Activated CD8-positive, alpha-beta T cell treated with anti-CD3 and anti-CD28 coated beads for 36 hours (primary cell): ENCODE data around the gene THUMPD2. TPM values are rescaled to one million over a fixed set of nuclear protein-coding genes. Genes with fewer than 3 reads are reported as not detected.

ENCODE experiments used
- ATAC-seq: fragments of 200-7000 bp; cut with Tn5 transposase; one replicate; pipeline ENCODE4 v1.10.0; 2021; ENCODE audit warnings: mild to moderate bottlenecking, moderate library complexity
- CTCF ChIA-PET: fragments of 350-600 bp; sonication (Branson Sonifier 250); formaldehyde crosslinking; loops from one replicate; lab custom pipeline; 2021; ENCODE audit warnings: antibody characterized with exemption; lab: Charles Lee
- POLR2A ChIA-PET: fragments of 350-600 bp; sonication (Branson Sonifier 250); formaldehyde crosslinking; loops from one replicate; lab custom pipeline; 2021; ENCODE audit warnings: antibody characterized with exemption; lab: Charles Lee
- DNase-seq: peaks from one replicate; pipeline ENCODE4 v3.0.0-alpha.2; 2020
- H3K27ac Mint-ChIP-seq: one replicate; pipeline ENCODE4 v1.8.0; 2021; ENCODE audit warnings: mild to moderate bottlenecking, mixed read lengths
- H3K27me3 Mint-ChIP-seq: one replicate; pipeline ENCODE4 v1.8.0; 2021; ENCODE audit warnings: mixed read lengths
- H3K36me3 Mint-ChIP-seq: one replicate; pipeline ENCODE4 v1.8.0; 2021; ENCODE audit warnings: low read depth, mixed read lengths
- H3K4me1 Mint-ChIP-seq: one replicate; pipeline ENCODE4 v1.8.0; 2021; ENCODE audit warnings: low read depth, mixed read lengths
- H3K4me3 Mint-ChIP-seq: one replicate; pipeline ENCODE4 v1.8.0; 2021; ENCODE audit warnings: mild to moderate bottlenecking, moderate library complexity, mixed read lengths
- H3K9me3 Mint-ChIP-seq: one replicate; pipeline ENCODE4 v1.8.0; 2021; ENCODE audit warnings: mixed read lengths
- CTCF ChIP-seq: fragments of 200-600 bp; IDR thresholded peaks from one replicate; pipeline ENCODE4 v1.8.0; 2022; ENCODE audit warnings: antibody characterized with exemption, mild to moderate bottlenecking
- intact Hi-C: fragments of 100-400 bp; cut with micrococcal nuclease; formaldehyde crosslinking; loops from one replicate; pipeline ENCODE4 v1.10.0; 2022
- total RNA-seq, 2 experiments: library from RNA; stranded (reverse); gene quantifications; one replicate each; pipeline ENCODE4 v1.2.3, GENCODE V29; 2021

Gene THUMPD2
- total RNA-seq, 2 experiments from 2014 or later: 16.9 to 18.1 TPM

- CTCF ChIA-PET: interaction anchor here (1.8 kb wide), 1 partner anchor 42 kb away, joined by 4 read pairs; no protein-coding TSS in a partner anchor
- no peak overlapping the region for H3K27ac Mint-ChIP-seq
- TF ChIP-seq CTCF: no peak
- no peak overlapping the region for H3K4me3 Mint-ChIP-seq
- no peak for ATAC-seq
- intact Hi-C loops: no loop called here
- DNase-seq: no peak
- peaks cover 7% of the 10 kb centered on the region for H3K4me1 Mint-ChIP-seq
- peaks cover 9% of the 10 kb centered on the region for H3K9me3 Mint-ChIP-seq
- POLR2A ChIA-PET: no interaction called here
- H3K36me3 Mint-ChIP-seq: no peaks in the 10 kb centered on the region
- H3K27me3 Mint-ChIP-seq: peaks cover 2% of the 10 kb centered on the region
These were observed 7.9 kb upstream of the THUMPD2 start for GRCh38 chr2:39786761-39787522.

GRCh38 chr2:39782591-39782990 lies 3.5 kb upstream of the THUMPD2 start:
- no peak overlapping the region for H3K4me3 Mint-ChIP-seq
- no peak for TF ChIP-seq CTCF
- H3K27me3 Mint-ChIP-seq: no peaks in the 10 kb centered on the region
- POLR2A ChIA-PET: no interaction called here
- intact Hi-C loops: no loop called here
- no peak for ATAC-seq
- DNase-seq: no peak
- H3K4me1 Mint-ChIP-seq: peaks cover 32% of the 10 kb centered on the region
- CTCF ChIA-PET: no interaction called here
- no peak overlapping the region for H3K27ac Mint-ChIP-seq
- H3K9me3 Mint-ChIP-seq: no peaks in the 10 kb centered on the region
- H3K36me3 Mint-ChIP-seq: peaks cover 12% of the 10 kb centered on the region

GRCh38 chr2:39781697-39782096 lies 2.6 kb upstream of the THUMPD2 start:
- ATAC-seq (no peak), DNase-seq (no peak)
- H3K36me3 Mint-ChIP-seq: peaks cover 19% of the 10 kb centered on the region
- no peaks in the 10 kb centered on the region for H3K9me3 Mint-ChIP-seq
- peaks cover 40% of the 10 kb centered on the region for H3K4me1 Mint-ChIP-seq
- no peak overlapping the region for H3K4me3 Mint-ChIP-seq
- no peaks in the 10 kb centered on the region for H3K27me3 Mint-ChIP-seq
- ChIA-PET POLR2A (interaction anchor here (0.6 kb wide), 1 partner anchor 36 kb away, joined by 3 read pairs; no protein-coding TSS in a partner anchor), CTCF (no interaction called here)
- intact Hi-C loops: no loop called here
- no peak for TF ChIP-seq CTCF
- H3K27ac Mint-ChIP-seq: no peak overlapping the region

- CTCF ChIA-PET: no interaction called here
- intact Hi-C loops: no loop called here
- Mint-ChIP-seq H3K27me3 (no peaks in the 10 kb centered on the region), H3K27ac (no peak overlapping the region), H3K36me3 (peaks cover 20% of the 10 kb centered on the region), H3K9me3 (no peaks in the 10 kb centered on the region), H3K4me3 (peak overlapping the region; percentile 30), H3K4me1 (peaks cover 42% of the 10 kb centered on the region)
- no peak for TF ChIP-seq CTCF
- ATAC-seq: peak; percentile 25
- peak; percentile 52 for DNase-seq
- POLR2A ChIA-PET: interaction anchor here (0.6 kb wide), 1 partner anchor 35 kb away, joined by 3 read pairs; no protein-coding TSS in a partner anchor
These were observed 2.0 kb upstream of the THUMPD2 start for GRCh38 chr2:39780825-39781600.

GRCh38 chr2:39779927-39780326 lies 869 bp upstream of the THUMPD2 start:
- CTCF ChIA-PET: no interaction called here
- H3K36me3 Mint-ChIP-seq: peaks cover 26% of the 10 kb centered on the region
- peak overlapping the region; percentile 80 for H3K27ac Mint-ChIP-seq
- no peaks in the 10 kb centered on the region for H3K9me3 Mint-ChIP-seq
- peaks cover 48% of the 10 kb centered on the region for H3K4me1 Mint-ChIP-seq
- intact Hi-C loops: no loop called here
- peak overlapping the region; percentile 96 for H3K4me3 Mint-ChIP-seq
- POLR2A ChIA-PET: no interaction called here
- TF ChIP-seq CTCF: no peak
- DNase-seq (no peak), ATAC-seq (no peak)
- no peaks in the 10 kb centered on the region for H3K27me3 Mint-ChIP-seq
